H1 (cell line): ENCODE results near the gene SH3BGRL3. TPM values are rescaled to one million over a fixed set of nuclear protein-coding genes. Genes with fewer than 3 reads are reported as not detected.

ENCODE experiments used
- CTCF ChIA-PET: fragments of 300-600 bp; sonication (Branson Sonifier 250); formaldehyde crosslinking; loops from one replicate; lab custom pipeline; 2021; ENCODE audit not compliant: partially characterized antibody; lab: Charles Lee
- POLR2A ChIA-PET: fragments of 300-600 bp; sonication (Branson Sonifier 250); formaldehyde crosslinking; loops from one replicate; lab custom pipeline; 2021; ENCODE audit warnings: inconsistent platforms; ENCODE audit not compliant: partially characterized antibody; lab: Charles Lee
- DNase-seq, 2 experiments: peaks; one replicate each; pipeline versions ENCODE4 v3.0.0 to v3.0.0-alpha.2; 2010 to 2022; ENCODE audit warnings: low spot score in 2 of 2, low read depth in 1 of 2, mixed read lengths in 1 of 2
- FAIRE-seq: peaks from 2 replicates; lab custom pipeline; 2011; peaks lifted over from hg19 to GRCh38; lab: Jason Lieb, UNC
- H2AFZ ChIP-seq: 2 replicates; pipeline ENCODE4 v1.8.1; 2012; ENCODE audit warnings: low read length, inconsistent platforms
- H2AK5ac ChIP-seq: 2 replicates; pipeline ENCODE4 v1.6.1; 2013; ENCODE audit warnings: low read depth, low read length
- H2BK120ac ChIP-seq: replicated peaks from 2 replicates; pipeline ENCODE3; 2013; ENCODE audit warnings: low read depth, low read length, inconsistent platforms
- H2BK12ac ChIP-seq: 2 replicates; pipeline ENCODE4 v1.6.1; 2013; ENCODE audit warnings: low read depth, low read length
- H2BK15ac ChIP-seq: 2 replicates; pipeline ENCODE4 v1.6.1; 2013; ENCODE audit warnings: low read length
- H2BK20ac ChIP-seq: 2 replicates; pipeline ENCODE4 v1.6.1; 2013; ENCODE audit warnings: low read length
- H2BK5ac ChIP-seq: 2 replicates; pipeline ENCODE4 v1.6.1; 2013; ENCODE audit warnings: low read depth, low read length
- H3K14ac ChIP-seq: 2 replicates; pipeline ENCODE4 v1.6.1; 2013; ENCODE audit warnings: inconsistent platforms; ENCODE audit not compliant: insufficient read length
- H3K18ac ChIP-seq: 2 replicates; pipeline ENCODE4 v1.6.1; 2013; ENCODE audit warnings: low read length; ENCODE audit errors: extremely low read depth
- H3K23ac ChIP-seq: 2 replicates; pipeline ENCODE4 v1.6.1; 2013; ENCODE audit warnings: inconsistent platforms; ENCODE audit not compliant: insufficient read length
- H3K23me2 ChIP-seq: 2 replicates; pipeline ENCODE4 v1.6.1; 2013; ENCODE audit warnings: low read depth, low read length
- H3K27ac ChIP-seq: 2 replicates; pipeline ENCODE4 v1.6.1; 2011; ENCODE audit warnings: low read depth, low read length, inconsistent platforms
- H3K27me3 ChIP-seq, 4 experiments: replicated peaks in 1 of 4; 1 replicate in 1 of 4; 2 replicates in 3 of 4; pipeline versions ENCODE4 v1.6.1 to v1.8.1; 2011 to 2013; ENCODE audit warnings: low read length in 3 of 4, mild to moderate bottlenecking in 3 of 4, inconsistent platforms in 2 of 4, mixed read lengths in 2 of 4, moderate library complexity in 1 of 4; ENCODE audit not compliant: control insufficient read depth in 3 of 4, insufficient read depth in 3 of 4; ENCODE audit errors: extremely low read depth in 1 of 4
- H3K36me3 ChIP-seq, 4 experiments: 2 replicates each; pipeline versions ENCODE4 v1.6.1 to v1.8.1; 2011 to 2013; ENCODE audit warnings: mild to moderate bottlenecking in 4 of 4, low read length in 3 of 4, moderate library complexity in 2 of 4, control low read depth in 1 of 4, inconsistent platforms in 1 of 4; ENCODE audit not compliant: insufficient read depth in 4 of 4, control insufficient read depth in 2 of 4
- H3K4ac ChIP-seq: replicated peaks from 2 replicates; pipeline ENCODE3; 2013; ENCODE audit warnings: low read length, low read depth, mixed read lengths, inconsistent platforms; ENCODE audit not compliant: insufficient read length
- H3K4me1 ChIP-seq, 4 experiments: replicated peaks in 1 of 4; 1 replicate in 1 of 4; 2 replicates in 3 of 4; pipeline versions ENCODE4 v1.6.1 to v1.8.1; 2011 to 2013; ENCODE audit warnings: low read length in 3 of 4, inconsistent platforms in 2 of 4, mixed read lengths in 1 of 4; ENCODE audit not compliant: insufficient read depth in 4 of 4, control insufficient read depth in 3 of 4
- H3K4me2 ChIP-seq, 2 experiments: 2 replicates each; pipeline versions ENCODE4 v1.6.1 to v1.8.1; 2011 to 2013; ENCODE audit warnings: low read depth in 2 of 2, low read length in 2 of 2, control low read depth in 1 of 2, inconsistent platforms in 1 of 2, mild to moderate bottlenecking in 1 of 2; ENCODE audit not compliant: insufficient read depth in 1 of 2
- H3K4me3 ChIP-seq, 4 experiments: fragments of 200-600, 300-600 bp in 1 of 4; sonication (generic), shearing (Covaris generic), sonication (Bioruptor Twin) in 1 of 4; 2 replicates each; pipeline versions ENCODE4 v1.5.1 to v1.8.1; 2011 to 2016; ENCODE audit warnings: low read length in 4 of 4, low read depth in 3 of 4, control low read depth in 2 of 4, inconsistent platforms in 2 of 4, mild to moderate bottlenecking in 2 of 4, mixed read lengths in 1 of 4, moderate library complexity in 1 of 4; ENCODE audit not compliant: insufficient read depth in 2 of 4; ENCODE audit errors: extremely low read depth in 1 of 4
- H3K56ac ChIP-seq: replicated peaks from 2 replicates; pipeline ENCODE3; 2013; ENCODE audit warnings: low read depth, mild to moderate bottlenecking, mixed read lengths, low read length, inconsistent platforms; ENCODE audit not compliant: insufficient read length
- H3K79me1 ChIP-seq: 2 replicates; pipeline ENCODE4 v1.6.1; 2013; ENCODE audit warnings: low read depth, low read length, control low read depth
- H3K79me2 ChIP-seq, 2 experiments: 2 replicates each; pipeline versions ENCODE4 v1.6.1 to v1.8.1; 2012 to 2013; ENCODE audit warnings: low read length in 2 of 2, mild to moderate bottlenecking in 2 of 2, inconsistent platforms in 1 of 2; ENCODE audit not compliant: insufficient read depth in 2 of 2, control insufficient read depth in 1 of 2
- H3K9ac ChIP-seq, 4 experiments: replicated peaks in 1 of 4; 1 replicate in 1 of 4; 2 replicates in 3 of 4; pipeline versions ENCODE4 v1.6.1 to v1.8.1; 2011 to 2013; ENCODE audit warnings: low read depth in 3 of 4, low read length in 3 of 4, control low read depth in 2 of 4, mild to moderate bottlenecking in 2 of 4, moderate library complexity in 2 of 4, inconsistent platforms in 1 of 4; ENCODE audit errors: extremely low read depth in 1 of 4
- H3K9me3 ChIP-seq, 2 experiments: 2 replicates each; pipeline versions ENCODE4 v1.6.1 to v1.8.1; 2012 to 2013; ENCODE audit warnings: mild to moderate bottlenecking in 2 of 2, moderate library complexity in 2 of 2, control low read depth in 1 of 2, inconsistent platforms in 1 of 2, low read depth in 1 of 2, low read length in 1 of 2, mixed read lengths in 1 of 2; ENCODE audit not compliant: insufficient read depth in 2 of 2
- H4K20me1 ChIP-seq, 2 experiments: replicated peaks in 1 of 2; 2 replicates each; pipeline versions ENCODE3 to v1.8.1; 2011 to 2013; ENCODE audit warnings: inconsistent platforms in 2 of 2, low read length in 2 of 2, mild to moderate bottlenecking in 1 of 2; ENCODE audit not compliant: insufficient read depth in 2 of 2, control insufficient read depth in 1 of 2
- H4K5ac ChIP-seq: 2 replicates; pipeline ENCODE4 v1.6.1; 2013; ENCODE audit warnings: low read length, low read depth, mixed read lengths, inconsistent platforms; ENCODE audit not compliant: insufficient read length
- H4K8ac ChIP-seq: 2 replicates; pipeline ENCODE4 v1.8.0; 2013; ENCODE audit warnings: mild to moderate bottlenecking, moderate library complexity, low read length, inconsistent platforms; ENCODE audit not compliant: insufficient read depth; ENCODE audit errors: extremely low read depth
- H4K91ac ChIP-seq: replicated peaks from 2 replicates; pipeline ENCODE3; 2013; ENCODE audit warnings: low read length, mixed read lengths, inconsistent platforms; ENCODE audit not compliant: insufficient read length
- HDAC2 ChIP-seq, 2 experiments: fragments of 300-600 bp in 1 of 2; sonication (generic) in 1 of 2; IDR thresholded peaks; 2 replicates each; pipeline ENCODE4 v1.6.1; 2011 to 2012; ENCODE audit warnings: low read depth in 2 of 2, low read length in 2 of 2, mild to moderate bottlenecking in 2 of 2, moderate library complexity in 2 of 2, borderline replicate concordance in 1 of 2, inconsistent platforms in 1 of 2
- HDAC6 ChIP-seq: IDR thresholded peaks from one replicate; pipeline ENCODE4 v1.7.1; 2012; ENCODE audit warnings: low read depth, mild to moderate bottlenecking, inconsistent platforms, low read length, moderate library complexity
- SIN3A ChIP-seq, 2 experiments: IDR thresholded peaks in 1 of 2; conservative IDR thresholded peaks in 1 of 2; 2 replicates each; pipeline ENCODE4 v1.6.1; 2011 to 2012; ENCODE audit warnings: low read length in 2 of 2, improper control_type of control experiment in 1 of 2, low read depth in 1 of 2, mild to moderate bottlenecking in 1 of 2
- ZNF274 ChIP-seq: IDR thresholded peaks from 2 replicates; pipeline ENCODE4 v1.7.0; 2012; ENCODE audit warnings: low read length, borderline replicate concordance; ENCODE audit errors: extremely low read depth
- WGBS, 2 experiments: shearing (Covaris generic) in 1 of 2; methylation state at CpG; one replicate each; pipeline versions ENCODE4 v1.1.6 to v1.1.7; 2013 to 2015; ENCODE audit warnings: low lambda C conversion rate in 2 of 2, mixed read lengths in 2 of 2, inconsistent platforms in 1 of 2, low coverage in 1 of 2, missing lambda C conversion rate in 1 of 2; ENCODE audit not compliant: insufficient replicate concordance in 2 of 2, insufficient coverage in 1 of 2, insufficient read length in 1 of 2; ENCODE audit errors: extremely low coverage in 1 of 2, missing lambda C conversion rate in 1 of 2; 5-methylcytosine and 5-hydroxymethylcytosine counted together
- polyA plus RNA-seq, 7 experiments: library from polyadenylated mRNA; depleted of rRNA in 3 of 7; stranded (reverse) in 5 of 7; unstranded in 2 of 7; fragments of >200 nt in 5 of 7; fragments of 200-250 nt in 2 of 7; gene quantifications; 1 replicate in 5 of 7; 2 replicates in 1 of 7; 4 replicates in 1 of 7; pipeline versions ENCODE4 v1.2.1 to v1.2.3, GENCODE V29; 2011 to 2013; ENCODE audit warnings: missing spikeins in 2 of 7, mixed read lengths in 2 of 7
- total RNA-seq: library from RNA; stranded (reverse); fragmentation: NEBNext Ultra II Directional; extraction: Animal tissue kit (Norgen Biotek cat#: 25700); gene quantifications from 2 replicates; pipeline ENCODE4 v1.2.1, GENCODE V29; 2021

Gene SH3BGRL3
- total and polyA plus RNA-seq, 2 of the 8 experiments (the other 6 are each of a cell fraction or from before 2014, with no cell fraction given) = 77.8 to 107 TPM

DNA sequence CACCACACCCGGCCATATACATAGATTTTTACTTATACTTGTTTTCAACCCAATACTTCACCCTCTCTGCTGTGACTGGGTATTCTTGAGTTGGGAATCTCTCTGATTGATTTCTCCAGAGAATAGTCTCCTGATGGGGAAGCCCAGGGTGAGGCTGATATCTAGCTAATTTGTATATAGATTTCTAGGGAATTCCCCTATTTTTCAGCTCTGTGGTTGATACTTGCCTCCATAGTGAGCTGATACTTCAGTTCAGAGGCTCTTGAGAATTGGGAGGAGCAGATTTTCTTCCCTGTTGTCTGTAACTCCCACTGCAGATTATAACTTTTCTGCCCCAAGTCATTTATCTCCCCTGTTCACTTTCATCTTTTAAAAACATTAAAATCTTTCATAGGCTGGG lies 14.5 kb upstream of the SH3BGRL3 start:
- no peak overlapping the region for H2BK120ac ChIP-seq
- no peak overlapping the region for H3K4me3 ChIP-seq
- no peak overlapping the region for H2BK12ac ChIP-seq
- WGBS, 2 experiments = 89% methylated on average over 1 of the region's 1 CpG; no CpG with 5 or more reads in 1 of the 2 experiments
- H3K27ac ChIP-seq = no peak overlapping the region
- H3K36me3 ChIP-seq = peaks cover 11 to 56% (median 33%) of the 10 kb centered on the region in 4 experiments
- no peak overlapping the region for H3K14ac ChIP-seq
- no peak overlapping the region for H2BK20ac ChIP-seq
- no peak overlapping the region for H3K18ac ChIP-seq
- H3K9me3 ChIP-seq = no peaks in the 10 kb centered on the region
- H3K56ac ChIP-seq = no peak overlapping the region
- no peak overlapping the region for H2BK5ac ChIP-seq
- no peak overlapping the region for H2AFZ ChIP-seq
- ChIA-PET CTCF (interaction anchor here (0.9 to 4.5 kb wide), 3 partner anchors 8 to 142 kb away, joined by 3 to 21 read pairs (median 3); no protein-coding TSS in a partner anchor), POLR2A (interaction anchor here (1.4 kb wide), 1 partner anchor 9 kb away, joined by 3 read pairs; no protein-coding TSS in a partner anchor)
- no peak overlapping the region for H2AK5ac ChIP-seq
- no peaks in the 10 kb centered on the region for H3K23me2 ChIP-seq
- no peak overlapping the region for H3K9ac ChIP-seq
- H3K4ac ChIP-seq = no peak overlapping the region
- H3K79me2 ChIP-seq = no peaks in the 10 kb centered on the region
- H4K5ac ChIP-seq = no peak overlapping the region
- H3K4me1 ChIP-seq = no peaks in the 10 kb centered on the region
- TF ChIP-seq SIN3A (conservative IDR thresholded peaks at IDR 0.05 in 1 of 2, IDR thresholded peaks at IDR 0.05 in 1 of 2; ENCODE audit: low read depth in 1 of 2, low read length in 2 of 2) (no peak), HDAC6 (no peak), ZNF274 (no peak), HDAC2 (IDR thresholded peaks at IDR 0.05; ENCODE audit: borderline replicate concordance in 1 of 2, low read depth in 2 of 2, low read length in 2 of 2) (no peak)
- no peak overlapping the region for H3K23ac ChIP-seq
- H2BK15ac ChIP-seq = no peak overlapping the region
- no peaks in the 10 kb centered on the region for H3K79me1 ChIP-seq
- FAIRE-seq (no peak), DNase-seq (no peak)
- H3K4me2 ChIP-seq = no peak overlapping the region
- H4K20me1 ChIP-seq = peaks cover 2 to 4% of the 10 kb centered on the region in 2 experiments
- H3K27me3 ChIP-seq = no peaks in the 10 kb centered on the region
- H4K8ac ChIP-seq = no peak overlapping the region
- H4K91ac ChIP-seq = no peak overlapping the region
